ENCODE data around the gene ZNHIT1.
"Not testable (repeated sequence)": the region's sequence is repeated elsewhere in the genome, so short reads cannot be mapped to it uniquely, and the experiment has no call there.

Gene ZNHIT1

GRCh38 chr7:101186844-101187428 is 31.0 kb upstream of the ZNHIT1 start:
- DNase-seq (ENCODE audit: low spot score), result no peak
- in situ Hi-C loops (cut with MboI; ENCODE audit: low sequenced_read_pairs, unreplicated experiment), result no loop called here
- TF ChIP-seq CTCF (IDR thresholded peaks at IDR 0.05; ENCODE audit: borderline replicate concordance, control extremely low read depth, extremely low read depth, insufficient read depth, missing control alignments), result no peak

- no peak for DNase-seq (ENCODE audit: low spot score)
- no peak for TF ChIP-seq CTCF (IDR thresholded peaks at IDR 0.05; ENCODE audit: borderline replicate concordance, control extremely low read depth, extremely low read depth, insufficient read depth, missing control alignments)
- in situ Hi-C loops (cut with MboI; ENCODE audit: low sequenced_read_pairs, unreplicated experiment), result no loop called here
These were observed 28.9 kb upstream of the ZNHIT1 start for GRCh38 chr7:101189109-101189508.

DNA sequence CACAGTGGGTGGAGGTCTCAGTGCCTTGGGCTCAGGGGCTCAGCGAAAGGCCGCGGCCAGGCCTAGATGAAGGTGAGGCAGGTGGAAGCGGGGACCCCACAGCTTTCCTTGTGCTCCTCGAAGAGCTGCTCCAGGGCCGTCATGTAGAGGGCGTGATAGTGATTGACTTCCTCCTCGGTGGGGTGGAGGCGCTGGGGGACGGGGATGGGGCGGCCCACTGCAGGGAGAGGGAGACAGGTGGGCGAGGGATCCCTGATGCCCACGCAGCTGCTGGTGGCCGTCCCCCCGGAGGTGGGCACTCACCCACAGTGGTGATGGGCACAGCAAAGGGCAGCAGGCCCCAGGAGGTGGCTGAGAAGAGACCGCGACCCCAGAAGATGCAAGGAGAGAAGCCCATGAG is 22.1 kb upstream of the ZNHIT1 start:
- in situ Hi-C loops (cut with MboI; ENCODE audit: low sequenced_read_pairs, unreplicated experiment), result loop anchor here (10.0 kb wide), 1 partner anchor 51 kb away; no protein-coding TSS in a partner anchor
- no peak for DNase-seq (ENCODE audit: low spot score)
- no peak for TF ChIP-seq CTCF (IDR thresholded peaks at IDR 0.05; ENCODE audit: borderline replicate concordance, control extremely low read depth, extremely low read depth, insufficient read depth, missing control alignments)

- no peak for TF ChIP-seq CTCF (IDR thresholded peaks at IDR 0.05; ENCODE audit: borderline replicate concordance, control extremely low read depth, extremely low read depth, insufficient read depth, missing control alignments)
- no peak for DNase-seq (ENCODE audit: low spot score)
- in situ Hi-C loops (cut with MboI; ENCODE audit: low sequenced_read_pairs, unreplicated experiment), result loop anchor here (10.0 kb wide), 1 partner anchor 53 kb away; no protein-coding TSS in a partner anchor
These were observed 20.0 kb upstream of the ZNHIT1 start for GRCh38 chr7:101197991-101198390.

- no peak for TF ChIP-seq CTCF (IDR thresholded peaks at IDR 0.05; ENCODE audit: borderline replicate concordance, control extremely low read depth, extremely low read depth, insufficient read depth, missing control alignments)
- in situ Hi-C loops (cut with MboI; ENCODE audit: low sequenced_read_pairs, unreplicated experiment), result loop anchor here (10.0 kb wide), 1 partner anchor 54 kb away; no protein-coding TSS in a partner anchor
- no peak for DNase-seq (ENCODE audit: low spot score)
These were observed 19.5 kb upstream of the ZNHIT1 start for GRCh38 chr7:101198476-101198875.

DNA sequence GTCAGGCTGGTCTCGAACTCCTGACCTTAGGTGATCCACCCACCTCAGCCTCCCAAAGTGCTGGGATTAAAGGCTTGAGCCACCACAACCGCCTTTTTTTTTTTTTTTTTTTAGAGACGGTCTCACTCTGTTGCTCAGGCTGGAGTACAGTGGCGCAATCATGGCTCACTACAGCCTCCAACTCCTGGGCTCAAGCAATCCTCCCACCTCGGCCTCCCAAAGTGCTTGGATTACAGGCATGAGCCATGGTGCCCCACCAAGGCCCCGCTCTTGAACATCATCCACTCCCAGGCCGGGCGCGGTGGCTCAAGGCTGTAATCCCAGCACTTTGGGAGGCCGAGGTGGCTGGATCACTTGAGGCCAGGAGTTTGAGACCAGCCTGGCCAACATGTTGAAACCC is 18.4 kb upstream of the ZNHIT1 start:
- in situ Hi-C loops (cut with MboI; ENCODE audit: low sequenced_read_pairs, unreplicated experiment), result loop anchor here (10.0 kb wide), 1 partner anchor 55 kb away; no protein-coding TSS in a partner anchor

GRCh38 chr7:101200504-101200861 is 17.5 kb upstream of the ZNHIT1 start:
- DNase-seq (ENCODE audit: low spot score), result no peak
- no peak for TF ChIP-seq CTCF (IDR thresholded peaks at IDR 0.05; ENCODE audit: borderline replicate concordance, control extremely low read depth, extremely low read depth, insufficient read depth, missing control alignments)
- in situ Hi-C loops (cut with MboI; ENCODE audit: low sequenced_read_pairs, unreplicated experiment), result no loop called here

More for the DNA sequence above, 18.4 kb upstream of the ZNHIT1 start:
- DNase-seq (ENCODE audit: low spot score), result not testable (repeated sequence)
